Activated CD4-positive, alpha-beta memory T cell treated with anti-CD3 and anti-CD28 coated beads for 36 hours (primary cell): ENCODE results near the gene NNMT. TPM values are rescaled to one million over a fixed set of nuclear protein-coding genes. Genes with fewer than 3 reads are reported as not detected.

Source experiments
- CTCF ChIA-PET: fragments of 350-600 bp; sonication (Branson Sonifier 250); formaldehyde crosslinking; loops from one replicate; lab custom pipeline; 2021; ENCODE audit warnings: antibody characterized with exemption, inconsistent platforms; lab: Charles Lee
- POLR2A ChIA-PET: fragments of 350-600 bp; sonication (Branson Sonifier 250); formaldehyde crosslinking; loops from one replicate; lab custom pipeline; 2021; ENCODE audit warnings: antibody characterized with exemption; lab: Charles Lee
- DNase-seq: peaks from one replicate; pipeline ENCODE4 v3.0.0-alpha.2; 2020
- H3K27ac Mint-ChIP-seq: one replicate; pipeline ENCODE4 v1.8.0; 2021; ENCODE audit warnings: mixed read lengths
- H3K27me3 Mint-ChIP-seq: one replicate; pipeline ENCODE4 v1.8.0; 2021; ENCODE audit warnings: mixed read lengths
- H3K36me3 Mint-ChIP-seq: one replicate; pipeline ENCODE4 v1.8.0; 2021; ENCODE audit warnings: mixed read lengths
- H3K4me1 Mint-ChIP-seq: one replicate; pipeline ENCODE4 v1.8.0; 2021; ENCODE audit warnings: low read depth, mixed read lengths
- H3K4me3 Mint-ChIP-seq: one replicate; pipeline ENCODE4 v1.8.0; 2021; ENCODE audit warnings: mild to moderate bottlenecking, mixed read lengths
- H3K9me3 Mint-ChIP-seq: one replicate; pipeline ENCODE4 v1.8.0; 2021; ENCODE audit warnings: mixed read lengths
- intact Hi-C: fragments of 100-400 bp; cut with micrococcal nuclease; formaldehyde crosslinking; loops from one replicate; pipeline ENCODE4 v1.15.1; 2023
- total RNA-seq, 2 experiments: library from RNA; stranded (reverse); gene quantifications; one replicate each; pipeline ENCODE4 v1.2.3, GENCODE V29; 2021

Gene NNMT
- total RNA-seq, 2 experiments from 2014 or later: not detected

- Mint-ChIP-seq H3K27ac (no peak overlapping the region), H3K27me3 (peaks cover 11% of the 10 kb centered on the region), H3K9me3 (peaks cover 5% of the 10 kb centered on the region), H3K4me3 (no peak overlapping the region), H3K4me1 (no peaks in the 10 kb centered on the region), H3K36me3 (no peaks in the 10 kb centered on the region)
- DNase-seq: no peak
- CTCF ChIA-PET: no interaction called here
- POLR2A ChIA-PET: no interaction called here
- intact Hi-C loops: no loop called here
These were observed 6.5 kb downstream of the NNMT start for GRCh38 chr11:114302663-114303062.

GRCh38 chr11:114304065-114304464 is 7.9 kb downstream of the NNMT start:
- CTCF ChIA-PET: no interaction called here
- POLR2A ChIA-PET: no interaction called here
- intact Hi-C loops: no loop called here
- H3K27me3 Mint-ChIP-seq: peaks cover 20% of the 10 kb centered on the region
- no peak overlapping the region for H3K4me3 Mint-ChIP-seq
- DNase-seq: no peak
- no peaks in the 10 kb centered on the region for H3K4me1 Mint-ChIP-seq
- H3K27ac Mint-ChIP-seq: no peak overlapping the region
- H3K9me3 Mint-ChIP-seq: peaks cover 5% of the 10 kb centered on the region
- no peaks in the 10 kb centered on the region for H3K36me3 Mint-ChIP-seq

GRCh38 chr11:114304969-114305368 is 8.8 kb downstream of the NNMT start:
- Mint-ChIP-seq H3K9me3 (peaks cover 5% of the 10 kb centered on the region), H3K27ac (no peak overlapping the region), H3K27me3 (peaks cover 26% of the 10 kb centered on the region), H3K4me1 (no peaks in the 10 kb centered on the region), H3K4me3 (no peak overlapping the region), H3K36me3 (no peaks in the 10 kb centered on the region)
- POLR2A ChIA-PET: no interaction called here
- CTCF ChIA-PET: no interaction called here
- intact Hi-C loops: no loop called here
- DNase-seq: no peak

GRCh38 chr11:114307524-114308203 is 11.5 kb downstream of the NNMT start:
- intact Hi-C loops: no loop called here
- no peak for DNase-seq
- ChIA-PET POLR2A (no interaction called here), CTCF (no interaction called here)
- Mint-ChIP-seq H3K27ac (no peak overlapping the region), H3K36me3 (no peaks in the 10 kb centered on the region), H3K27me3 (peaks cover 40% of the 10 kb centered on the region), H3K9me3 (no peaks in the 10 kb centered on the region), H3K4me3 (no peak overlapping the region), H3K4me1 (no peaks in the 10 kb centered on the region)

GRCh38 chr11:114308689-114309089 is 12.5 kb downstream of the NNMT start:
- no peaks in the 10 kb centered on the region for H3K36me3 Mint-ChIP-seq
- H3K27me3 Mint-ChIP-seq: peaks cover 40% of the 10 kb centered on the region
- intact Hi-C loops: no loop called here
- no peak overlapping the region for H3K4me3 Mint-ChIP-seq
- no peak overlapping the region for H3K27ac Mint-ChIP-seq
- POLR2A ChIA-PET: no interaction called here
- no peaks in the 10 kb centered on the region for H3K4me1 Mint-ChIP-seq
- CTCF ChIA-PET: interaction anchor here (1.5 kb wide), 1 partner anchor 32 kb away, joined by 5 read pairs; no protein-coding TSS in a partner anchor
- no peak for DNase-seq
- H3K9me3 Mint-ChIP-seq: no peaks in the 10 kb centered on the region

GRCh38 chr11:114309517-114309916 is 13.3 kb downstream of the NNMT start:
- Mint-ChIP-seq H3K27me3 (peaks cover 36% of the 10 kb centered on the region), H3K27ac (no peak overlapping the region), H3K9me3 (no peaks in the 10 kb centered on the region), H3K4me3 (no peak overlapping the region), H3K36me3 (no peaks in the 10 kb centered on the region), H3K4me1 (no peaks in the 10 kb centered on the region)
- DNase-seq: no peak
- CTCF ChIA-PET: interaction anchor here (1.5 kb wide), 1 partner anchor 31 kb away, joined by 5 read pairs; no protein-coding TSS in a partner anchor
- POLR2A ChIA-PET: no interaction called here
- intact Hi-C loops: no loop called here

GRCh38 chr11:114310095-114310494 is 13.9 kb downstream of the NNMT start:
- CTCF ChIA-PET: interaction anchor here (1.5 kb wide), 1 partner anchor 30 kb away, joined by 5 read pairs; no protein-coding TSS in a partner anchor
- Mint-ChIP-seq H3K27me3 (peaks cover 36% of the 10 kb centered on the region), H3K4me1 (no peaks in the 10 kb centered on the region), H3K9me3 (no peaks in the 10 kb centered on the region), H3K27ac (no peak overlapping the region), H3K36me3 (no peaks in the 10 kb centered on the region), H3K4me3 (no peak overlapping the region)
- intact Hi-C loops: no loop called here
- POLR2A ChIA-PET: no interaction called here
- no peak for DNase-seq

- Mint-ChIP-seq H3K27ac (no peak overlapping the region), H3K27me3 (peaks cover 35% of the 10 kb centered on the region), H3K4me1 (peaks cover 12% of the 10 kb centered on the region), H3K36me3 (no peaks in the 10 kb centered on the region), H3K4me3 (no peak overlapping the region), H3K9me3 (no peaks in the 10 kb centered on the region)
- POLR2A ChIA-PET: no interaction called here
- DNase-seq: no peak
- intact Hi-C loops: no loop called here
- CTCF ChIA-PET: no interaction called here
These were observed 15.7 kb downstream of the NNMT start for GRCh38 chr11:114311946-114312345.

- CTCF ChIA-PET: no interaction called here
- Mint-ChIP-seq H3K4me1 (peaks cover 12% of the 10 kb centered on the region), H3K27me3 (peaks cover 19% of the 10 kb centered on the region), H3K27ac (no peak overlapping the region), H3K4me3 (no peak overlapping the region), H3K36me3 (no peaks in the 10 kb centered on the region), H3K9me3 (no peaks in the 10 kb centered on the region)
- intact Hi-C loops: no loop called here
- POLR2A ChIA-PET: no interaction called here
- no peak for DNase-seq
These were observed 17.9 kb downstream of the NNMT start for GRCh38 chr11:114314096-114314495.

GRCh38 chr11:114315749-114316368 is 19.7 kb downstream of the NNMT start:
- Mint-ChIP-seq H3K4me1 (peaks cover 12% of the 10 kb centered on the region), H3K36me3 (no peaks in the 10 kb centered on the region), H3K4me3 (peak overlapping the region; percentile 47), H3K27me3 (peaks cover 10% of the 10 kb centered on the region), H3K9me3 (no peaks in the 10 kb centered on the region), H3K27ac (no peak overlapping the region)
- peak; percentile 10 for DNase-seq
- ChIA-PET CTCF (no interaction called here), POLR2A (no interaction called here)
- intact Hi-C loops: no loop called here

GRCh38 chr11:114316980-114317786 is 21.0 kb downstream of the NNMT start:
- Mint-ChIP-seq H3K4me3 (no peak overlapping the region), H3K36me3 (no peaks in the 10 kb centered on the region), H3K9me3 (no peaks in the 10 kb centered on the region), H3K27ac (no peak overlapping the region), H3K4me1 (peaks cover 12% of the 10 kb centered on the region), H3K27me3 (peaks cover 6% of the 10 kb centered on the region)
- no peak for DNase-seq
- intact Hi-C loops: no loop called here
- ChIA-PET CTCF (no interaction called here), POLR2A (no interaction called here)

- DNase-seq: no peak
- Mint-ChIP-seq H3K27me3 (peaks cover 4% of the 10 kb centered on the region), H3K4me1 (peaks cover 12% of the 10 kb centered on the region), H3K9me3 (no peaks in the 10 kb centered on the region), H3K27ac (no peak overlapping the region), H3K36me3 (no peaks in the 10 kb centered on the region), H3K4me3 (no peak overlapping the region)
- POLR2A ChIA-PET: no interaction called here
- intact Hi-C loops: no loop called here
- CTCF ChIA-PET: no interaction called here
These were observed 21.6 kb downstream of the NNMT start for GRCh38 chr11:114317787-114318137.
